HepG2 (cell line): ENCODE results near the gene P2RX3. TPM values are rescaled to one million over a fixed set of nuclear protein-coding genes. Genes with fewer than 3 reads are reported as not detected.
A peak's percentile ranks its signal among the peaks of the same experiment; 100 is the strongest.

Source experiments
- ATF7-NPFF ChIP-seq: sonication (generic); formaldehyde crosslinking; IDR thresholded peaks from 2 replicates; pipeline ENCODE4 v1.8.1; 2023; ENCODE audit warnings: mild to moderate bottlenecking, low read depth, missing genetic modification reagents, moderate library complexity
- HDAC2 ChIP-seq: sonication (generic); formaldehyde crosslinking; IDR thresholded peaks from 2 replicates; pipeline ENCODE4 v1.4.0; 2020; ENCODE audit warnings: missing genetic modification reagents
- MEIS2 ChIP-seq: sonication (generic); formaldehyde crosslinking; IDR thresholded peaks from 2 replicates; pipeline ENCODE4 v1.9.0; 2021; ENCODE audit warnings: mild to moderate bottlenecking, missing genetic modification reagents
- MIER2 ChIP-seq: IDR thresholded peaks from 2 replicates; pipeline ENCODE4 v1.6.1; 2016; ENCODE audit warnings: missing biosample characterization, missing genetic modification reagents
- MTF2 ChIP-seq: sonication (generic); formaldehyde crosslinking; IDR thresholded peaks from 2 replicates; pipeline ENCODE4 v1.5.0; 2020; ENCODE audit warnings: missing genetic modification reagents, borderline replicate concordance
- NR2F2 ChIP-seq: IDR thresholded peaks from 2 replicates; pipeline ENCODE4 v1.6.1; 2012; ENCODE audit warnings: low read depth, inconsistent platforms, borderline replicate concordance
- RARG ChIP-seq: sonication (generic); formaldehyde crosslinking; IDR thresholded peaks from 2 replicates; pipeline ENCODE4 v1.4.0; 2020; ENCODE audit warnings: low read depth, mild to moderate bottlenecking, missing genetic modification reagents
- SIN3B ChIP-seq: fragments of 150-350 bp; IDR thresholded peaks from 2 replicates; pipeline ENCODE4 v1.6.1; 2014; ENCODE audit warnings: low read length
- SMAD9 ChIP-seq: sonication (generic); formaldehyde crosslinking; IDR thresholded peaks from 2 replicates; pipeline ENCODE4 v1.5.1; 2020; ENCODE audit warnings: mild to moderate bottlenecking, missing genetic modification reagents
- SPEN ChIP-seq: sonication (generic); formaldehyde crosslinking; IDR thresholded peaks from 2 replicates; pipeline ENCODE4 v1.5.1; 2020; ENCODE audit warnings: low read depth, mild to moderate bottlenecking, missing genetic modification reagents
- ZNF282 ChIP-seq: fragments of 450-650 bp; IDR thresholded peaks from 2 replicates; pipeline ENCODE4 v1.6.1; 2018; ENCODE audit not compliant: partially characterized antibody
- ZNF337 ChIP-seq: sonication (generic); formaldehyde crosslinking; IDR thresholded peaks from 2 replicates; pipeline ENCODE4 v1.5.1; 2020; ENCODE audit warnings: missing genetic modification reagents, low read depth, mild to moderate bottlenecking, borderline replicate concordance
- ZNF33B ChIP-seq: sonication (generic); formaldehyde crosslinking; IDR thresholded peaks from 2 replicates; pipeline ENCODE4 v1.5.1; 2020; ENCODE audit warnings: mild to moderate bottlenecking, missing genetic modification reagents
- ZNF350 ChIP-seq: sonication (generic); formaldehyde crosslinking; IDR thresholded peaks from 2 replicates; pipeline ENCODE4 v1.4.0; 2020; ENCODE audit warnings: mild to moderate bottlenecking, low read depth, missing genetic modification reagents, borderline replicate concordance
- ZNF569 ChIP-seq: sonication (generic); formaldehyde crosslinking; IDR thresholded peaks from 2 replicates; pipeline ENCODE4 v1.5.0; 2020; ENCODE audit warnings: mild to moderate bottlenecking, missing genetic modification reagents, moderate library complexity, borderline replicate concordance
- ZNF772 ChIP-seq: sonication (generic); formaldehyde crosslinking; IDR thresholded peaks from 2 replicates; pipeline ENCODE4 v1.5.0; 2020; ENCODE audit warnings: mild to moderate bottlenecking, missing genetic modification reagents
- ZNF879 ChIP-seq: sonication (generic); formaldehyde crosslinking; IDR thresholded peaks from 2 replicates; pipeline ENCODE4 v1.8.1; 2023; ENCODE audit warnings: missing genetic modification reagents
- ZSCAN21 ChIP-seq: sonication (generic); formaldehyde crosslinking; IDR thresholded peaks from 2 replicates; pipeline ENCODE4 v1.8.0; 2022; ENCODE audit warnings: mild to moderate bottlenecking, missing genetic modification reagents, moderate library complexity, borderline replicate concordance
- ZSCAN31 ChIP-seq: sonication (generic); formaldehyde crosslinking; IDR thresholded peaks from 2 replicates; pipeline ENCODE4 v1.5.0; 2020; ENCODE audit warnings: low read depth, mild to moderate bottlenecking, missing genetic modification reagents
- polyA plus RNA-seq, 8 experiments: library from polyadenylated mRNA; depleted of rRNA in 3 of 8; stranded (reverse) in 7 of 8; unstranded in 1 of 8; fragments of >200 nt; fragmentation: Illumina TruSeq in 4 of 8; extraction: Trizol in 4 of 8; gene quantifications; 2 replicates each; pipeline versions ENCODE4 v1.2.1 to v1.2.3, GENCODE V29; 2011 to 2016; ENCODE audit warnings: low read depth in 4 of 8, missing spikeins in 1 of 8, mixed read lengths in 1 of 8; ENCODE audit not compliant: insufficient read depth in 1 of 8
- total RNA-seq, 5 experiments: library from RNA; depleted of rRNA; stranded (reverse); fragments of >200 nt; fragmentation: Illumina TruSeq; extraction: Trizol; gene quantifications; 2 replicates each; pipeline ENCODE4 v1.2.3, GENCODE V29; 2016; ENCODE audit warnings: low read depth in 1 of 5
- TF ChIP-seq, protein P1 (sequence below): sonication (generic); formaldehyde crosslinking; IDR thresholded peaks from 2 replicates; pipeline ENCODE4 v1.5.0; 2020; ENCODE audit warnings: mild to moderate bottlenecking, missing genetic modification reagents
- TF ChIP-seq, protein P2 (sequence below): IDR thresholded peaks from 2 replicates; pipeline ENCODE4 v1.6.1; 2016; ENCODE audit warnings: low read depth, borderline replicate concordance
- TF ChIP-seq, protein P3 (sequence below): IDR thresholded peaks from 2 replicates; pipeline ENCODE4 v1.6.1; 2016; ENCODE audit warnings: low read depth, control low read depth
- TF ChIP-seq, protein P4 (sequence below): sonication (generic); formaldehyde crosslinking; conservative IDR thresholded peaks from 2 replicates; pipeline ENCODE4 v1.4.0; 2020; ENCODE audit warnings: missing genetic modification reagents

The P2RX3 gene
- total and polyA plus RNA-seq, 2 of the 13 experiments (the other 11 are each of a cell fraction or from before 2014, with no cell fraction given) = 0.08 TPM; not detected in 1

DNA sequence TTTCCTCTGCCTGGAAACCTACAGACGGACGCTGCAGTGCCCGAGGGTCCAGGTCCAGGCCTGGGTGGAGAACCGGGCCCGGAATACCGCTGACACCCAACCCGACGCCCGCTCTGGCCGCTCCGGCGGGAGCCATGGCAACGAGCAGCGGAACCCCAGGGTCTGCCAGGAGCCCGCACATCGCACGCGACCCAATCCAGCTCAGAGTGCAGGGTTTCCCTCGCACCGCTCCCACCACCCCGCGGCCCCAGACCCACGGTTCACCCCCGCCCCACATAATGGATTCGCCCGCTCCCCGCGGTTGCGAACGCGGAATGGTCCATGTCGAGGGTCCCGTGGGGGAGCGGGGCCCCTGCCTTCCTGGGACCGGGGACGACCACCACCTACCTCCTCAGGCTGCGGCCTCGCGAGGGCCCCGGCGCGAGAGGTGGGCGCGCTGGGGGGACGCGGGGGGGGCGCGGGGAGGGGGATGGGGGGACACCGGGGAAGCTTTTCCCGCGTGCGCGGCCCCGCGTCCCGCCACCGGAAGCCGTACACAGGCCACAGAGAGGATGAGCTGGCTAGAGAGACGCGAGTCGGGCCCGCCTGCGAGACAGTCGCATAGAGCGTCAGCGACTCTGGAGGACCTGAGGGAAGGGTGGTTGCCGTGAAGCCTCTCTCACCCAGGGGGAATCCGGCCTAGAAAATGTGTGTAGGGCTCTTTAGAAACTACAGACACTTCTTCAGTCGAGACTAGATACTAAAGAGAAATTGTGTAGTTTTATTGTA is 2.6 kb upstream of the P2RX3 start, which contains the start of gene SSRP1 (continued):
- TF ChIP-seq SIN3B = no peak
- TF ChIP-seq ZSCAN21 (CRISPR knock-in tag) = no peak; the same call in 1 of the 2 replicates
- no peak for TF ChIP-seq ZNF337
- no peak for TF ChIP-seq ZNF772 (CRISPR knock-in tag)
- no peak for TF ChIP-seq ZNF569
- 0 out of 2 replicates have a peak, but pooled peaks have one; percentile 11 for TF ChIP-seq ATF7-NPFF (CRISPR knock-in tag)
- TF ChIP-seq, protein P1, sequence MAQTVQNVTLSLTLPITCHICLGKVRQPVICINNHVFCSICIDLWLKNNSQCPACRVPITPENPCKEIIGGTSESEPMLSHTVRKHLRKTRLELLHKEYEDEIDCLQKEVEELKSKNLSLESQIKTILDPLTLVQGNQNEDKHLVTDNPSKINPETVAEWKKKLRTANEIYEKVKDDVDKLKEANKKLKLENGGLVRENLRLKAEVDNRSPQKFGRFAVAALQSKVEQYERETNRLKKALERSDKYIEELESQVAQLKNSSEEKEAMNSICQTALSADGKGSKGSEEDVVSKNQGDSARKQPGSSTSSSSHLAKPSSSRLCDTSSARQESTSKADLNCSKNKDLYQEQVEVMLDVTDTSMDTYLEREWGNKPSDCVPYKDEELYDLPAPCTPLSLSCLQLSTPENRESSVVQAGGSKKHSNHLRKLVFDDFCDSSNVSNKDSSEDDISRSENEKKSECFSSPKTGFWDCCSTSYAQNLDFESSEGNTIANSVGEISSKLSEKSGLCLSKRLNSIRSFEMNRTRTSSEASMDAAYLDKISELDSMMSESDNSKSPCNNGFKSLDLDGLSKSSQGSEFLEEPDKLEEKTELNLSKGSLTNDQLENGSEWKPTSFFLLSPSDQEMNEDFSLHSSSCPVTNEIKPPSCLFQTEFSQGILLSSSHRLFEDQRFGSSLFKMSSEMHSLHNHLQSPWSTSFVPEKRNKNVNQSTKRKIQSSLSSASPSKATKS (CRISPR knock-in tag) = no peak
- TF ChIP-seq SPEN = peak; percentile 85; the same call in 1 of the 2 replicates
- no peak for TF ChIP-seq MIER2 (CRISPR knock-in tag)
- TF ChIP-seq MEIS2 (CRISPR knock-in tag) = peak; percentile 7; the same call in 1 of the 2 replicates
- no peak for TF ChIP-seq SMAD9 (CRISPR knock-in tag)
- no peak for TF ChIP-seq NR2F2
- TF ChIP-seq HDAC2 (CRISPR knock-in tag) = peak; percentile 39; the same call in 1 of the 2 replicates
- TF ChIP-seq ZSCAN31 (CRISPR knock-in tag) = no peak
- no peak for TF ChIP-seq RARG (CRISPR knock-in tag)
- no peak for TF ChIP-seq MTF2 (CRISPR knock-in tag)
- TF ChIP-seq, protein P2, sequence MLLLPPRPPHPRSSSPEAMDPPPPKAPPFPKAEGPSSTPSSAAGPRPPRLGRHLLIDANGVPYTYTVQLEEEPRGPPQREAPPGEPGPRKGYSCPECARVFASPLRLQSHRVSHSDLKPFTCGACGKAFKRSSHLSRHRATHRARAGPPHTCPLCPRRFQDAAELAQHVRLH (CRISPR knock-in tag) = peak; percentile 4; the same call in 1 of the 2 replicates
- no peak for TF ChIP-seq ZNF282
- no peak for TF ChIP-seq ZNF879
- TF ChIP-seq, protein P3, sequence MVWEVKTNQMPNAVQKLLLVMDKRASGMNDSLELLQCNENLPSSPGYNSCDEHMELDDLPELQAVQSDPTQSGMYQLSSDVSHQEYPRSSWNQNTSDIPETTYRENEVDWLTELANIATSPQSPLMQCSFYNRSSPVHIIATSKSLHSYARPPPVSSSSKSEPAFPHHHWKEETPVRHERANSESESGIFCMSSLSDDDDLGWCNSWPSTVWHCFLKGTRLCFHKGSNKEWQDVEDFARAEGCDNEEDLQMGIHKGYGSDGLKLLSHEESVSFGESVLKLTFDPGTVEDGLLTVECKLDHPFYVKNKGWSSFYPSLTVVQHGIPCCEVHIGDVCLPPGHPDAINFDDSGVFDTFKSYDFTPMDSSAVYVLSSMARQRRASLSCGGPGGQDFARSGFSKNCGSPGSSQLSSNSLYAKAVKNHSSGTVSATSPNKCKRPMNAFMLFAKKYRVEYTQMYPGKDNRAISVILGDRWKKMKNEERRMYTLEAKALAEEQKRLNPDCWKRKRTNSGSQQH = peak; percentile 54; the same call in 1 of the 2 replicates
- TF ChIP-seq, protein P4, sequence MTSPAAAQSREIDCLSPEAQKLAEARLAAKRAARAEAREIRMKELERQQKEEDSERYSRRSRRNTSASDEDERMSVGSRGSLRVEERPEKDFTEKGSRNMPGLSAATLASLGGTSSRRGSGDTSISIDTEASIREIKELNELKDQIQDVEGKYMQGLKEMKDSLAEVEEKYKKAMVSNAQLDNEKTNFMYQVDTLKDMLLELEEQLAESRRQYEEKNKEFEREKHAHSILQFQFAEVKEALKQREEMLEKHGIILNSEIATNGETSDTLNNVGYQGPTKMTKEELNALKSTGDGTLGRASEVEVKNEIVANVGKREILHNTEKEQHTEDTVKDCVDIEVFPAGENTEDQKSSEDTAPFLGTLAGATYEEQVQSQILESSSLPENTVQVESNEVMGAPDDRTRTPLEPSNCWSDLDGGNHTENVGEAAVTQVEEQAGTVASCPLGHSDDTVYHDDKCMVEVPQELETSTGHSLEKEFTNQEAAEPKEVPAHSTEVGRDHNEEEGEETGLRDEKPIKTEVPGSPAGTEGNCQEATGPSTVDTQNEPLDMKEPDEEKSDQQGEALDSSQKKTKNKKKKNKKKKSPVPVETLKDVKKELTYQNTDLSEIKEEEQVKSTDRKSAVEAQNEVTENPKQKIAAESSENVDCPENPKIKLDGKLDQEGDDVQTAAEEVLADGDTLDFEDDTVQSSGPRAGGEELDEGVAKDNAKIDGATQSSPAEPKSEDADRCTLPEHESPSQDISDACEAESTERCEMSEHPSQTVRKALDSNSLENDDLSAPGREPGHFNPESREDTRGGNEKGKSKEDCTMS = no peak
- 0 out of 2 replicates have a peak, but pooled peaks have one; percentile 48 for TF ChIP-seq ZNF350
- 0 out of 2 replicates have a peak, but pooled peaks have one; percentile 49 for TF ChIP-seq ZNF33B
